H1 (cell line): Measurements from ENCODE around the gene AMBP. TPM values are rescaled to one million over a fixed set of nuclear protein-coding genes. Genes with fewer than 3 reads are reported as not detected.

Source experiments
- CTCF ChIA-PET: fragments of 300-600 bp; sonication (Branson Sonifier 250); formaldehyde crosslinking; loops from one replicate; lab custom pipeline; 2021; ENCODE audit not compliant: partially characterized antibody; lab: Charles Lee
- POLR2A ChIA-PET: fragments of 300-600 bp; sonication (Branson Sonifier 250); formaldehyde crosslinking; loops from one replicate; lab custom pipeline; 2021; ENCODE audit warnings: inconsistent platforms; ENCODE audit not compliant: partially characterized antibody; lab: Charles Lee
- DNase-seq, 2 experiments: peaks; one replicate each; pipeline versions ENCODE4 v3.0.0 to v3.0.0-alpha.2; 2010 to 2022; ENCODE audit warnings: low spot score in 2 of 2, low read depth in 1 of 2, mixed read lengths in 1 of 2
- FAIRE-seq: peaks from 2 replicates; lab custom pipeline; 2011; peaks lifted over from hg19 to GRCh38; lab: Jason Lieb, UNC
- H2AFZ ChIP-seq: 2 replicates; pipeline ENCODE4 v1.8.1; 2012; ENCODE audit warnings: low read length, inconsistent platforms
- H2AK5ac ChIP-seq: 2 replicates; pipeline ENCODE4 v1.6.1; 2013; ENCODE audit warnings: low read depth, low read length
- H2BK120ac ChIP-seq: replicated peaks from 2 replicates; pipeline ENCODE3; 2013; ENCODE audit warnings: low read depth, low read length, inconsistent platforms
- H2BK12ac ChIP-seq: 2 replicates; pipeline ENCODE4 v1.6.1; 2013; ENCODE audit warnings: low read depth, low read length
- H2BK15ac ChIP-seq: 2 replicates; pipeline ENCODE4 v1.6.1; 2013; ENCODE audit warnings: low read length
- H2BK20ac ChIP-seq: 2 replicates; pipeline ENCODE4 v1.6.1; 2013; ENCODE audit warnings: low read length
- H2BK5ac ChIP-seq: 2 replicates; pipeline ENCODE4 v1.6.1; 2013; ENCODE audit warnings: low read depth, low read length
- H3K14ac ChIP-seq: 2 replicates; pipeline ENCODE4 v1.6.1; 2013; ENCODE audit warnings: inconsistent platforms; ENCODE audit not compliant: insufficient read length
- H3K18ac ChIP-seq: 2 replicates; pipeline ENCODE4 v1.6.1; 2013; ENCODE audit warnings: low read length; ENCODE audit errors: extremely low read depth
- H3K23ac ChIP-seq: 2 replicates; pipeline ENCODE4 v1.6.1; 2013; ENCODE audit warnings: inconsistent platforms; ENCODE audit not compliant: insufficient read length
- H3K23me2 ChIP-seq: 2 replicates; pipeline ENCODE4 v1.6.1; 2013; ENCODE audit warnings: low read depth, low read length
- H3K27ac ChIP-seq: 2 replicates; pipeline ENCODE4 v1.6.1; 2011; ENCODE audit warnings: low read depth, low read length, inconsistent platforms
- H3K27me3 ChIP-seq, 4 experiments: replicated peaks in 1 of 4; 1 replicate in 1 of 4; 2 replicates in 3 of 4; pipeline versions ENCODE4 v1.6.1 to v1.8.1; 2011 to 2013; ENCODE audit warnings: low read length in 3 of 4, mild to moderate bottlenecking in 3 of 4, inconsistent platforms in 2 of 4, mixed read lengths in 2 of 4, moderate library complexity in 1 of 4; ENCODE audit not compliant: control insufficient read depth in 3 of 4, insufficient read depth in 3 of 4; ENCODE audit errors: extremely low read depth in 1 of 4
- H3K36me3 ChIP-seq, 4 experiments: 2 replicates each; pipeline versions ENCODE4 v1.6.1 to v1.8.1; 2011 to 2013; ENCODE audit warnings: mild to moderate bottlenecking in 4 of 4, low read length in 3 of 4, moderate library complexity in 2 of 4, control low read depth in 1 of 4, inconsistent platforms in 1 of 4; ENCODE audit not compliant: insufficient read depth in 4 of 4, control insufficient read depth in 2 of 4
- H3K4ac ChIP-seq: replicated peaks from 2 replicates; pipeline ENCODE3; 2013; ENCODE audit warnings: low read length, low read depth, mixed read lengths, inconsistent platforms; ENCODE audit not compliant: insufficient read length
- H3K4me1 ChIP-seq, 4 experiments: replicated peaks in 1 of 4; 1 replicate in 1 of 4; 2 replicates in 3 of 4; pipeline versions ENCODE4 v1.6.1 to v1.8.1; 2011 to 2013; ENCODE audit warnings: low read length in 3 of 4, inconsistent platforms in 2 of 4, mixed read lengths in 1 of 4; ENCODE audit not compliant: insufficient read depth in 4 of 4, control insufficient read depth in 3 of 4
- H3K4me2 ChIP-seq, 2 experiments: 2 replicates each; pipeline versions ENCODE4 v1.6.1 to v1.8.1; 2011 to 2013; ENCODE audit warnings: low read depth in 2 of 2, low read length in 2 of 2, control low read depth in 1 of 2, inconsistent platforms in 1 of 2, mild to moderate bottlenecking in 1 of 2; ENCODE audit not compliant: insufficient read depth in 1 of 2
- H3K4me3 ChIP-seq, 4 experiments: fragments of 200-600, 300-600 bp in 1 of 4; sonication (generic), shearing (Covaris generic), sonication (Bioruptor Twin) in 1 of 4; 2 replicates each; pipeline versions ENCODE4 v1.5.1 to v1.8.1; 2011 to 2016; ENCODE audit warnings: low read length in 4 of 4, low read depth in 3 of 4, control low read depth in 2 of 4, inconsistent platforms in 2 of 4, mild to moderate bottlenecking in 2 of 4, mixed read lengths in 1 of 4, moderate library complexity in 1 of 4; ENCODE audit not compliant: insufficient read depth in 2 of 4; ENCODE audit errors: extremely low read depth in 1 of 4
- H3K56ac ChIP-seq: replicated peaks from 2 replicates; pipeline ENCODE3; 2013; ENCODE audit warnings: low read depth, mild to moderate bottlenecking, mixed read lengths, low read length, inconsistent platforms; ENCODE audit not compliant: insufficient read length
- H3K79me1 ChIP-seq: 2 replicates; pipeline ENCODE4 v1.6.1; 2013; ENCODE audit warnings: low read depth, low read length, control low read depth
- H3K79me2 ChIP-seq, 2 experiments: 2 replicates each; pipeline versions ENCODE4 v1.6.1 to v1.8.1; 2012 to 2013; ENCODE audit warnings: low read length in 2 of 2, mild to moderate bottlenecking in 2 of 2, inconsistent platforms in 1 of 2; ENCODE audit not compliant: insufficient read depth in 2 of 2, control insufficient read depth in 1 of 2
- H3K9ac ChIP-seq, 4 experiments: replicated peaks in 1 of 4; 1 replicate in 1 of 4; 2 replicates in 3 of 4; pipeline versions ENCODE4 v1.6.1 to v1.8.1; 2011 to 2013; ENCODE audit warnings: low read depth in 3 of 4, low read length in 3 of 4, control low read depth in 2 of 4, mild to moderate bottlenecking in 2 of 4, moderate library complexity in 2 of 4, inconsistent platforms in 1 of 4; ENCODE audit errors: extremely low read depth in 1 of 4
- H3K9me3 ChIP-seq, 2 experiments: 2 replicates each; pipeline versions ENCODE4 v1.6.1 to v1.8.1; 2012 to 2013; ENCODE audit warnings: mild to moderate bottlenecking in 2 of 2, moderate library complexity in 2 of 2, control low read depth in 1 of 2, inconsistent platforms in 1 of 2, low read depth in 1 of 2, low read length in 1 of 2, mixed read lengths in 1 of 2; ENCODE audit not compliant: insufficient read depth in 2 of 2
- H4K20me1 ChIP-seq, 2 experiments: replicated peaks in 1 of 2; 2 replicates each; pipeline versions ENCODE3 to v1.8.1; 2011 to 2013; ENCODE audit warnings: inconsistent platforms in 2 of 2, low read length in 2 of 2, mild to moderate bottlenecking in 1 of 2; ENCODE audit not compliant: insufficient read depth in 2 of 2, control insufficient read depth in 1 of 2
- H4K5ac ChIP-seq: 2 replicates; pipeline ENCODE4 v1.6.1; 2013; ENCODE audit warnings: low read length, low read depth, mixed read lengths, inconsistent platforms; ENCODE audit not compliant: insufficient read length
- H4K8ac ChIP-seq: 2 replicates; pipeline ENCODE4 v1.8.0; 2013; ENCODE audit warnings: mild to moderate bottlenecking, moderate library complexity, low read length, inconsistent platforms; ENCODE audit not compliant: insufficient read depth; ENCODE audit errors: extremely low read depth
- H4K91ac ChIP-seq: replicated peaks from 2 replicates; pipeline ENCODE3; 2013; ENCODE audit warnings: low read length, mixed read lengths, inconsistent platforms; ENCODE audit not compliant: insufficient read length
- ASH2L ChIP-seq: fragments of 200-600, 300-600 bp; sonication (generic); IDR thresholded peaks from one replicate; pipeline ENCODE4 v1.7.1; 2017; ENCODE audit warnings: low read length
- CHD2 ChIP-seq: IDR thresholded peaks from 2 replicates; pipeline ENCODE4 v1.6.1; 2012; ENCODE audit warnings: low read length, improper control_type of control experiment
- GTF2F1 ChIP-seq: IDR thresholded peaks from 2 replicates; pipeline ENCODE4 v1.6.1; 2012; ENCODE audit warnings: low read depth, low read length, improper control_type of control experiment, borderline replicate concordance
- SP4 ChIP-seq: IDR thresholded peaks from 2 replicates; pipeline ENCODE4 v1.6.1; 2012; ENCODE audit warnings: low read length, inconsistent platforms
- SUZ12 ChIP-seq: fragments of 200-600 bp; sonication (generic); IDR thresholded peaks from 2 replicates; pipeline ENCODE4 v1.6.1; 2012; ENCODE audit warnings: mild to moderate bottlenecking, inconsistent platforms, low read length, moderate library complexity, mixed read lengths
- WGBS, 2 experiments: shearing (Covaris generic) in 1 of 2; methylation state at CpG; one replicate each; pipeline versions ENCODE4 v1.1.6 to v1.1.7; 2013 to 2015; ENCODE audit warnings: low lambda C conversion rate in 2 of 2, mixed read lengths in 2 of 2, inconsistent platforms in 1 of 2, low coverage in 1 of 2, missing lambda C conversion rate in 1 of 2; ENCODE audit not compliant: insufficient replicate concordance in 2 of 2, insufficient coverage in 1 of 2, insufficient read length in 1 of 2; ENCODE audit errors: extremely low coverage in 1 of 2, missing lambda C conversion rate in 1 of 2; 5-methylcytosine and 5-hydroxymethylcytosine counted together
- polyA plus RNA-seq, 7 experiments: library from polyadenylated mRNA; depleted of rRNA in 3 of 7; stranded (reverse) in 5 of 7; unstranded in 2 of 7; fragments of >200 nt in 5 of 7; fragments of 200-250 nt in 2 of 7; gene quantifications; 1 replicate in 5 of 7; 2 replicates in 1 of 7; 4 replicates in 1 of 7; pipeline versions ENCODE4 v1.2.1 to v1.2.3, GENCODE V29; 2011 to 2013; ENCODE audit warnings: missing spikeins in 2 of 7, mixed read lengths in 2 of 7
- total RNA-seq: library from RNA; stranded (reverse); fragmentation: NEBNext Ultra II Directional; extraction: Animal tissue kit (Norgen Biotek cat#: 25700); gene quantifications from 2 replicates; pipeline ENCODE4 v1.2.1, GENCODE V29; 2021

Gene AMBP
- total and polyA plus RNA-seq, 2 of the 8 experiments (the other 6 are each of a cell fraction or from before 2014, with no cell fraction given), result 3.0 to 4.0 TPM

DNA sequence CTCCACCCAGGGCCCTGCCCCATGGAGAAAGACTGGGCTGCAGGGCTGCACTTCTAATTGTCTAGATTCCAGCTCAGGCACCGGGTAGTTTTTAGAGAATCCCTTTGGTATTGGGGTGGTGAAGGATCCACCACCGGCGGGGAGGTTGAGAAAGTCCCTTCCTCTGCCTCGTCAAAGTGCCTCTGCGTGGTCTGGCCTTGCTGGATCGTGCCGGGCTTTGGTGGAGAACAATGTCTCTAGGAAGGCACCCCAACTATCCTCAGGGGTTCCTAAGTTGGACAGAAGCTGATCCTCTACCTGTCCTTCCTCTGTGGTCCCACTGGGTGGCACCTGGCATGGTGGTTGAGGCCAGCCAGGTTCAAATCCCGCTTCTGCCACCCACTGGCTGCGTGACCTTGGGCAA lies 7.3 kb upstream of the AMBP start:
- no peak overlapping the region for H4K91ac ChIP-seq
- H4K20me1 ChIP-seq, result peaks cover 0 to 1% of the 10 kb centered on the region in 2 experiments
- H3K27ac ChIP-seq, result no peak overlapping the region
- no peak overlapping the region for H3K18ac ChIP-seq
- H4K5ac ChIP-seq, result no peak overlapping the region
- H3K79me2 ChIP-seq, result no peaks in the 10 kb centered on the region
- H2AK5ac ChIP-seq, result no peak overlapping the region
- no peak overlapping the region for H3K14ac ChIP-seq
- no peak overlapping the region for H2BK5ac ChIP-seq
- no peak for DNase-seq
- H3K27me3 ChIP-seq, result no peaks in the 10 kb centered on the region; a peak in 2 of 7 replicates
- no peak overlapping the region for H2BK120ac ChIP-seq
- ChIA-PET CTCF (interaction anchor here (1.0 to 10.3 kb wide), 6 partner anchors 10 to 205 kb away, joined by 4 to 144 read pairs (median 62); partner anchors contain the start of gene KIF12), POLR2A (no interaction called here)
- no peaks in the 10 kb centered on the region for H3K79me1 ChIP-seq
- H3K56ac ChIP-seq, result no peak overlapping the region
- no peak overlapping the region for H3K4me3 ChIP-seq
- H3K23ac ChIP-seq, result no peak overlapping the region
- no peak overlapping the region for H3K9ac ChIP-seq
- H3K4ac ChIP-seq, result no peak overlapping the region
- FAIRE-seq, result no peak
- WGBS, 2 experiments, result 88% methylated on average over 9 of the region's 9 CpGs; no CpG with 5 or more reads in 1 of the 2 experiments
- no peaks in the 10 kb centered on the region for H3K23me2 ChIP-seq
- H2BK20ac ChIP-seq, result no peak overlapping the region
- no peak overlapping the region for H2BK15ac ChIP-seq
- no peaks in the 10 kb centered on the region for H3K9me3 ChIP-seq
- no peak overlapping the region for H3K4me2 ChIP-seq
- no peaks in the 10 kb centered on the region for H3K36me3 ChIP-seq
- H4K8ac ChIP-seq, result no peak overlapping the region
- H3K4me1 ChIP-seq, result 0 out of 7 replicates have a peak, but pooled peaks cover 0 to 2% (median 0%) of the 10 kb centered on the region in 4 experiments
- no peak overlapping the region for H2BK12ac ChIP-seq
- no peak overlapping the region for H2AFZ ChIP-seq
- TF ChIP-seq ASH2L, result no peak
- TF ChIP-seq SP4, result no peak
- TF ChIP-seq CHD2, result no peak
- no peak for TF ChIP-seq GTF2F1
- no peak for TF ChIP-seq SUZ12
